Coronary artery (tissue), 2 donors: ENCODE results near the gene ZNF141.
A peak's percentile ranks its signal among the peaks of the same experiment; 100 is the strongest.

Source experiments
- DNase-seq: peaks from one replicate; pipeline ENCODE4 v3.0.0-alpha.2; 2017; ENCODE audit warnings: low spot score
- H3K27ac ChIP-seq, 2 donors: fragments of 200-600 bp; sonication (generic); one replicate each; pipeline ENCODE4 v1.5.1; 2016 to 2019
- H3K4me3 ChIP-seq: fragments of 200-600 bp; sonication (generic); 2 replicates; pipeline ENCODE4 v1.5.1; 2016; ENCODE audit warnings: mild to moderate bottlenecking, moderate library complexity
- TF ChIP-seq, protein P1 (sequence below): fragments of 200-600 bp; sonication (generic); IDR thresholded peaks from one replicate; pipeline ENCODE4 v1.5.1; 2019; ENCODE audit warnings: antibody characterized with exemption

ZNF141 gene

DNA sequence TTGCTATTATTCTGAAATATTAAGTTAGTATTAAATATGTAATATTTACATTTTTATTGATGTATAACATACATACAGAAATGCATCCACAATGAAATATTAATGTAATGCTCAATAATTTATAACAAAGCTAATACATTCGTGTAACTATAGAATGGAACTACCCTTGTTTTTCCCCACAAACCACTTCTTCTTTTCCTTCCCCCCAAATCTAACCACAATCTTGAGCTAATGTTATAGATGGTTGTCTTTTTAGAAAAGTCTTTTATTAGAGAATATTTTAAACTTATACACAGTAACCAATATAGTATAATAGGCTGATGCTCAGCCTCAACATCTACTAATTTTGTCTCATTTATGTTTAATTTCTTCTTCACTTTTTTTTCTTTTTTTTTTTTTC lies 27.8 kb upstream of the ZNF141 start:
- Histone ChIP-seq H3K27ac (no peak overlapping the region), H3K4me3 (no peak overlapping the region)
- no peak for DNase-seq
- TF ChIP-seq, protein P1, sequence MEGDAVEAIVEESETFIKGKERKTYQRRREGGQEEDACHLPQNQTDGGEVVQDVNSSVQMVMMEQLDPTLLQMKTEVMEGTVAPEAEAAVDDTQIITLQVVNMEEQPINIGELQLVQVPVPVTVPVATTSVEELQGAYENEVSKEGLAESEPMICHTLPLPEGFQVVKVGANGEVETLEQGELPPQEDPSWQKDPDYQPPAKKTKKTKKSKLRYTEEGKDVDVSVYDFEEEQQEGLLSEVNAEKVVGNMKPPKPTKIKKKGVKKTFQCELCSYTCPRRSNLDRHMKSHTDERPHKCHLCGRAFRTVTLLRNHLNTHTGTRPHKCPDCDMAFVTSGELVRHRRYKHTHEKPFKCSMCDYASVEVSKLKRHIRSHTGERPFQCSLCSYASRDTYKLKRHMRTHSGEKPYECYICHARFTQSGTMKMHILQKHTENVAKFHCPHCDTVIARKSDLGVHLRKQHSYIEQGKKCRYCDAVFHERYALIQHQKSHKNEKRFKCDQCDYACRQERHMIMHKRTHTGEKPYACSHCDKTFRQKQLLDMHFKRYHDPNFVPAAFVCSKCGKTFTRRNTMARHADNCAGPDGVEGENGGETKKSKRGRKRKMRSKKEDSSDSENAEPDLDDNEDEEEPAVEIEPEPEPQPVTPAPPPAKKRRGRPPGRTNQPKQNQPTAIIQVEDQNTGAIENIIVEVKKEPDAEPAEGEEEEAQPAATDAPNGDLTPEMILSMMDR = no peak

DNA sequence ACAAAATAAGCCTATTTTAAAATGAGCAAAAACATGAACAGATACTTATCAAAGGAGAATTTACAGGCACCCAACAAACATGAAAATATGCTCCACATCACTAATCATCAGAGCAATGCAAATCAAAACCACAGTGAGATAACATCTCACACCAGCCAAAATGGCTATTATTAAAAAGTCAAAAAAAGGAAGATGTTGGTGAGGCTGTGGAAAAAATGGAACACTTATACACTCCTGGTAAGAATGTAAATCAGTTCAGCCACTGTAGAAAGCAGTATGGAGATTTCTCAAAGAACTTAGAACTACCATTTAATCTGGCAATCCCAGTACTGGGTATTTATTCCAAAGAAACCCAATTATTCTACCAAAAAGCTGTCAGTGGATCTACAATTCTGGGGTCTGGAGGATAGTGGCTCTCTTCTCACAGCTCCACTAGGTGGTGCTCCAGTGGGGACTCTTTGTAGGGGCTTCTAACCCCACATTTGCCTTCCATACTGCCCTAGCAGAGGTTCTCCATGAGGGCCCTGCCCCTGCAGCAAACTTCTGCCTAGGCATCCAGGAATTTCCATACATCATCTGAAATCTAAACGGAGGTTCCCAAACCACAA lies 23.2 kb upstream of the ZNF141 start:
- Histone ChIP-seq H3K4me3 (no peak overlapping the region), H3K27ac (no peak overlapping the region)
- DNase-seq = no peak
- TF ChIP-seq, protein P1 = no peak

GRCh38 chr4:328729-329128 lies 8.9 kb upstream of the ZNF141 start:
- no peak for DNase-seq
- Histone ChIP-seq H3K27ac (no peak overlapping the region), H3K4me3 (no peak overlapping the region)
- TF ChIP-seq, protein P1 = no peak

DNA sequence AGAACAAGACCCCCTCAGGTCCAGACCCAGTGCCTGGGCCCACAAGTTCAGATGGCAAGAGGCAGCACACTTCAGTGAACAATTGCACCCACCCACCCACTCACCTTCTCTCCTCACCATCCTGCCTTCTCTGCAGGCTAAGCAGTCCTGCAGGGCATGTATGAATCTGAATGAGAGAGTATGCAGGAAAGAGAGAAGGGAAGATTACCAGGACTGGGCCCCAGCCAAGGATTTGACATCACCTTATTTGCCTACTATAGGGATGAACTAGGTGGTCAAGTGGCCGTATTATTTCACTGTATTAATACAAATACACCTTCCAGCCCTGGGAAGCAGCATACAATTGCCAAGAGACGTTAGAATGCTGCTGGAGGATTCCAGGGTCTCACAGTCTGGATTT lies 2.1 kb upstream of the ZNF141 start:
- Histone ChIP-seq H3K4me3 (peak overlapping the region; percentile 85), H3K27ac (peak overlapping the region in 1 of 2 donors; percentile 99)
- no peak for DNase-seq
- TF ChIP-seq, protein P1 = no peak

- H3K27ac ChIP-seq = peak overlapping the region; percentile 88 to 99
- peak overlapping the region; percentile 85 for H3K4me3 ChIP-seq
- TF ChIP-seq, protein P1 = no peak
- DNase-seq = peak; percentile 77
Observed at GRCh38 chr4:336099-336892, 1.3 kb upstream of the ZNF141 start.

- DNase-seq = no peak
- H3K27ac ChIP-seq = peak overlapping the region; percentile 88 to 99
- TF ChIP-seq, protein P1 = no peak
- peak overlapping the region; percentile 85 for H3K4me3 ChIP-seq
Observed at GRCh38 chr4:336893-337142, 796 bp upstream of the ZNF141 start.
